K562 (cell line): Measurements from ENCODE around the gene NR3C2. TPM values are rescaled to one million over a fixed set of nuclear protein-coding genes. Genes with fewer than 3 reads are reported as not detected.

Experiments used
- ATAC-seq: fragments of 200-7000 bp; cut with Tn5 transposase; 3 replicates; pipeline ENCODE4 v1.9.1; 2020; ENCODE audit warnings: moderate library complexity
- BruUV-seq: library from RNA; stranded (reverse); fragments of 400-500 nt; replicated peaks from 2 replicates; lab custom pipeline; 2021; lab: Mats Ljungman, UMichigan
- CTCF ChIA-PET: fragments of 300-600 bp; formaldehyde crosslinking; extraction: SDS; loops from one replicate; lab custom pipeline; 2021; ENCODE audit warnings: low intra/inter-chr PET ratio; lab: Yijun Ruan, JAX
- POLR2A ChIA-PET: fragments of 300-600, 350-650 bp; sonication (Branson Sonifier 250); formaldehyde crosslinking; extraction: SDS; loops from one replicate; lab custom pipeline; 2021; ENCODE audit warnings: antibody characterized with exemption, inconsistent platforms; lab: Yijun Ruan, JAX
- DNase-seq, 4 experiments: peaks; one replicate each; pipeline versions ENCODE4 v3.0.0 to v3.0.0-alpha.2; 2011 to 2018; ENCODE audit warnings: low spot score in 3 of 4, mixed read lengths in 3 of 4; ENCODE audit errors: extremely low read depth in 1 of 4
- FAIRE-seq: peaks from 2 replicates; lab custom pipeline; 2011; peaks lifted over from hg19 to GRCh38; lab: Jason Lieb, UNC
- H2AFZ ChIP-seq: 2 replicates; pipeline ENCODE4 v1.6.0; 2011; ENCODE audit warnings: low read depth, low read length, control low read depth, inconsistent platforms
- H3K27ac ChIP-seq: fragments of 200-600 bp; 3 replicates; pipeline ENCODE4 v1.8.0; 2011; ENCODE audit warnings: low read depth, mild to moderate bottlenecking, control low read depth, inconsistent platforms, low read length, moderate library complexity, mixed read lengths; ENCODE audit errors: extremely low read depth
- H3K27me3 ChIP-seq, 2 experiments: fragments of 300-600 bp in 1 of 2; 2 replicates in 1 of 2; 3 replicates in 1 of 2; pipeline versions ENCODE4 v1.6.0 to v1.8.0; 2011; ENCODE audit warnings: inconsistent platforms in 2 of 2, low read length in 2 of 2, mild to moderate bottlenecking in 1 of 2, mixed read lengths in 1 of 2, moderate library complexity in 1 of 2; ENCODE audit not compliant: control insufficient read depth in 2 of 2, insufficient read depth in 2 of 2
- H3K36me3 ChIP-seq: fragments of 300-600 bp; 3 replicates; pipeline ENCODE4 v1.8.0; 2011; ENCODE audit warnings: mild to moderate bottlenecking, low read length, inconsistent platforms; ENCODE audit not compliant: control insufficient read depth, insufficient read depth
- H3K4me1 ChIP-seq, 2 experiments: fragments of 200-600 bp in 1 of 2; replicated peaks in 1 of 2; 2 replicates in 1 of 2; 3 replicates in 1 of 2; pipeline versions ENCODE4 v1.5.1 to v1.8.0; 2011; ENCODE audit warnings: inconsistent platforms in 2 of 2, low read length in 2 of 2, mild to moderate bottlenecking in 1 of 2, mixed read lengths in 1 of 2, moderate library complexity in 1 of 2; ENCODE audit not compliant: control insufficient read depth in 2 of 2, insufficient read depth in 2 of 2
- H3K4me2 ChIP-seq: 2 replicates; pipeline ENCODE4 v1.6.1; 2011; ENCODE audit warnings: low read length, control low read depth, inconsistent platforms, mixed read lengths; ENCODE audit not compliant: insufficient read depth
- H3K4me3 ChIP-seq: fragments of 200-600 bp; sonication (generic), shearing (Covaris generic); 2 replicates; pipeline ENCODE4 v1.5.1; 2016; ENCODE audit warnings: control low read depth, inconsistent platforms
- H3K79me2 ChIP-seq: fragments of 200-600 bp; 3 replicates; pipeline ENCODE4 v1.8.0; 2011; ENCODE audit warnings: low read length, inconsistent platforms; ENCODE audit not compliant: control insufficient read depth, insufficient read depth
- H3K9ac ChIP-seq, 2 experiments: 2 replicates each; pipeline versions ENCODE4 v1.6.0 to v1.6.1; 2011; ENCODE audit warnings: low read depth in 2 of 2, low read length in 2 of 2, control low read depth in 1 of 2, inconsistent platforms in 1 of 2, mild to moderate bottlenecking in 1 of 2, mixed read lengths in 1 of 2; ENCODE audit not compliant: insufficient read depth in 1 of 2
- H3K9me1 ChIP-seq: one replicate; pipeline ENCODE4 v1.6.0; 2011; ENCODE audit warnings: inconsistent platforms, mild to moderate bottlenecking, low read length, moderate library complexity; ENCODE audit not compliant: control insufficient read depth, insufficient read depth
- H3K9me3 ChIP-seq: replicated peaks from 2 replicates; pipeline ENCODE4 v1.5.1; 2011; ENCODE audit warnings: low read depth, low read length, inconsistent platforms; ENCODE audit not compliant: control insufficient read depth, insufficient read depth
- H4K20me1 ChIP-seq: replicated peaks from 2 replicates; pipeline ENCODE4 v1.6.1; 2011; ENCODE audit warnings: low read length, inconsistent platforms, mixed read lengths; ENCODE audit not compliant: control insufficient read depth, insufficient read depth
- ETV6 ChIP-seq, 3 experiments: fragments of 150-350 bp in 1 of 3; sonication (generic) in 1 of 3; formaldehyde crosslinking in 1 of 3; IDR thresholded peaks; 2 replicates each; pipeline versions ENCODE4 v1.6.1 to v1.8.0; 2014 to 2022; ENCODE audit warnings: borderline replicate concordance in 2 of 3, low read depth in 2 of 3, antibody characterized with exemption in 1 of 3, low read length in 1 of 3, mild to moderate bottlenecking in 1 of 3, missing genetic modification reagents in 1 of 3
- FOXJ3 ChIP-seq: sonication (generic); formaldehyde crosslinking; IDR thresholded peaks from 2 replicates; pipeline ENCODE4 v1.4.0; 2020; ENCODE audit warnings: mild to moderate bottlenecking, missing genetic modification reagents
- GATAD2B ChIP-seq: fragments of 450-650 bp; IDR thresholded peaks from 2 replicates; pipeline ENCODE4 v1.6.1; 2017; ENCODE audit warnings: mild to moderate bottlenecking, borderline replicate concordance
- HMG20A ChIP-seq: fragments of 450-650 bp; formaldehyde crosslinking; conservative IDR thresholded peaks from 2 replicates; pipeline ENCODE4 v1.4.0; 2020; ENCODE audit warnings: mild to moderate bottlenecking, mixed read lengths
- IFI16 ChIP-seq: fragments of 250-450 bp; sonication (Bioruptor Pico); IDR thresholded peaks from 2 replicates; pipeline ENCODE4 v2.1.2; 2022; ENCODE audit warnings: mild to moderate bottlenecking, inconsistent platforms
- NR2F6 ChIP-seq: fragments of 450-650 bp; formaldehyde crosslinking; IDR thresholded peaks from 2 replicates; pipeline ENCODE4 v1.4.0; 2020; ENCODE audit warnings: mild to moderate bottlenecking
- POLR2AphosphoS2 ChIP-seq: IDR thresholded peaks from 2 replicates; pipeline ENCODE4 v1.6.1; 2012; ENCODE audit warnings: low read length, improper control_type of control experiment
- YY1 ChIP-seq, 3 experiments: IDR thresholded peaks; 2 replicates each; pipeline ENCODE4 v1.6.1; 2011; ENCODE audit warnings: low read length in 2 of 3, mild to moderate bottlenecking in 2 of 3, moderate library complexity in 2 of 3, borderline replicate concordance in 1 of 3, control low read depth in 1 of 3, low read depth in 1 of 3; ENCODE audit not compliant: insufficient read depth in 3 of 3, insufficient replicate concordance in 2 of 3, control insufficient read depth in 1 of 3, insufficient read length in 1 of 3; ENCODE audit errors: extremely low read depth in 1 of 3
- ZNF121 ChIP-seq: sonication (generic); formaldehyde crosslinking; conservative IDR thresholded peaks from 2 replicates; pipeline ENCODE4 v1.8.0; 2022; ENCODE audit warnings: missing genetic modification reagents
- ZNF76 ChIP-seq: fragments of 250-450 bp; sonication (Bioruptor Pico); IDR thresholded peaks from 2 replicates; pipeline ENCODE4 v1.4.0; 2020; ENCODE audit warnings: mild to moderate bottlenecking, moderate library complexity, borderline replicate concordance
- ZNF79 ChIP-seq: fragments of 250-450 bp; sonication (Bioruptor Pico); IDR thresholded peaks from 2 replicates; pipeline ENCODE4 v1.4.0; 2020; ENCODE audit warnings: low read depth, mild to moderate bottlenecking, moderate library complexity
- ZSCAN32 ChIP-seq: fragments of 450-650 bp; formaldehyde crosslinking; IDR thresholded peaks from 2 replicates; pipeline ENCODE4 v1.4.0; 2020; ENCODE audit warnings: mild to moderate bottlenecking, moderate library complexity
- WGBS: fragments of 100-300 bp; shearing (Covaris generic); methylation state at CpG from one replicate; pipeline ENCODE4 v1.1.6; 2016; ENCODE audit warnings: low coverage, mixed read lengths; ENCODE audit not compliant: insufficient coverage; ENCODE audit errors: missing lambda C conversion rate; 5-methylcytosine and 5-hydroxymethylcytosine counted together
- in situ Hi-C: fragments of 300-500 bp; cut with MboI; formaldehyde crosslinking; loops from 4 replicates; pipeline ENCODE4 v1.15.0; 2018; ENCODE audit warnings: inconsistent platforms, mixed read lengths
- intact Hi-C: fragments of 100-400 bp; cut with micrococcal nuclease; formaldehyde crosslinking; loops from 2 replicates; pipeline ENCODE4 v1.14.2; 2022
- polyA plus RNA-seq, 8 experiments: library from polyadenylated mRNA; depleted of rRNA in 4 of 8; stranded (reverse) in 5 of 8; unstranded in 3 of 8; fragments of >200 nt; fragmentation: Nextera tagmentation in 2 of 8; fragmentation: Illumina TruSeq in 1 of 8; extraction: Ambion mirVana in 2 of 8; extraction: Trizol in 1 of 8; gene quantifications; 2 replicates each; pipeline versions ENCODE4 v1.2.1 to v1.2.3, GENCODE V29; 2011 to 2014; ENCODE audit warnings: inconsistent platforms in 1 of 8, missing spikeins in 1 of 8
- total RNA-seq, 7 experiments: library from RNA; depleted of rRNA in 6 of 7; stranded (reverse); fragments of >200 nt in 6 of 7; fragmentation: Illumina TruSeq in 2 of 7; extraction: Trizol in 2 of 7; gene quantifications; 2 replicates each; pipeline versions ENCODE4 v1.2.1 to v1.2.3, GENCODE V29; 2011 to 2021; ENCODE audit warnings: low replicate concordance in 1 of 7
- TF ChIP-seq, protein P1 (sequence below): fragments of 450-650 bp; IDR thresholded peaks from 2 replicates; pipeline ENCODE4 v1.6.1; 2018; ENCODE audit warnings: mild to moderate bottlenecking, low read depth; ENCODE audit not compliant: partially characterized antibody
- TF ChIP-seq, protein P2 (sequence below), 2 experiments: fragments of 450-650 bp; conservative IDR thresholded peaks; 2 replicates each; pipeline ENCODE4 v1.6.1; 2017; ENCODE audit warnings: mild to moderate bottlenecking in 2 of 2, moderate library complexity in 2 of 2
- TF ChIP-seq, protein P3 (sequence below), 2 experiments: IDR thresholded peaks; 2 replicates each; pipeline ENCODE4 v1.6.1; 2011; ENCODE audit warnings: borderline replicate concordance in 1 of 2, control low read depth in 1 of 2, low read depth in 1 of 2, low read length in 1 of 2, mild to moderate bottlenecking in 1 of 2, mixed read lengths in 1 of 2, moderate library complexity in 1 of 2; ENCODE audit not compliant: insufficient read depth in 1 of 2, insufficient read length in 1 of 2, poor library complexity in 1 of 2, severe bottlenecking in 1 of 2; ENCODE audit errors: extremely low read depth in 1 of 2
- TF ChIP-seq, protein P4 (sequence below): sonication (generic); formaldehyde crosslinking; IDR thresholded peaks from 2 replicates; pipeline ENCODE4 v1.9.0; 2022; ENCODE audit warnings: mild to moderate bottlenecking, missing genetic modification reagents

The NR3C2 gene
- total and polyA plus RNA-seq, 9 of the 15 experiments (the other 6 are each of a cell fraction or from before 2014, with no cell fraction given), result 0.01 to 0.28 (median 0.16) TPM; not detected in 2

DNA sequence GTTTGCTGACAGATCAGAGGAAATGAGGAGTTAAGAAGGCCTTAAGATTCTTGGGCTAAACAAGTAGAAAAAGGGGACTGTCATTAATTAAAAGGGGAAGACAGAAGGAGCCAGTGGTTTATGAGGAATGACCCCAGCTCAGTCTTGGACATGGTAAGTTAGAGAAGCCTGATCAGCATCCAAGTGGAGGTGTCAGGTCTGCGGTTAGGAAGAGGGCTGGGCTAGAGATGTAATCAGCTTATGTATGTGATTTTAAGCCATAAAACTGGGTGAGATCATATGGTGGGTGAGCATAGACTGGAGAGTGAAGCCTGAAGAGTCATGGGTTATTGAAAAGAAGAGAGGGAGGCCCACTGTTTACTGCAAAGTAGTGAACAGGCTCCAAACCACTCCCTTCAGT, 246.1 kb downstream of the NR3C2 start:
- Histone ChIP-seq H3K9me3 (no peaks in the 10 kb centered on the region), H4K20me1 (no peaks in the 10 kb centered on the region), H3K36me3 (no peaks in the 10 kb centered on the region), H3K9me1 (no peaks in the 10 kb centered on the region), H3K27me3 (no peaks in the 10 kb centered on the region), H3K9ac (no peak overlapping the region), H3K4me1 (no peaks in the 10 kb centered on the region), H3K4me2 (no peak overlapping the region), H3K79me2 (no peaks in the 10 kb centered on the region), H3K4me3 (no peak overlapping the region), H2AFZ (no peak overlapping the region), H3K27ac (no peak overlapping the region)
- DNase-seq (no peak), ATAC-seq (no peak), FAIRE-seq (no peak)
- ChIA-PET POLR2A (no interaction called here), CTCF (no interaction called here)
- no TSS peak for BruUV-seq
- in situ Hi-C loops, result no loop called here
- intact Hi-C loops, result no loop called here
- TF ChIP-seq, protein P1, sequence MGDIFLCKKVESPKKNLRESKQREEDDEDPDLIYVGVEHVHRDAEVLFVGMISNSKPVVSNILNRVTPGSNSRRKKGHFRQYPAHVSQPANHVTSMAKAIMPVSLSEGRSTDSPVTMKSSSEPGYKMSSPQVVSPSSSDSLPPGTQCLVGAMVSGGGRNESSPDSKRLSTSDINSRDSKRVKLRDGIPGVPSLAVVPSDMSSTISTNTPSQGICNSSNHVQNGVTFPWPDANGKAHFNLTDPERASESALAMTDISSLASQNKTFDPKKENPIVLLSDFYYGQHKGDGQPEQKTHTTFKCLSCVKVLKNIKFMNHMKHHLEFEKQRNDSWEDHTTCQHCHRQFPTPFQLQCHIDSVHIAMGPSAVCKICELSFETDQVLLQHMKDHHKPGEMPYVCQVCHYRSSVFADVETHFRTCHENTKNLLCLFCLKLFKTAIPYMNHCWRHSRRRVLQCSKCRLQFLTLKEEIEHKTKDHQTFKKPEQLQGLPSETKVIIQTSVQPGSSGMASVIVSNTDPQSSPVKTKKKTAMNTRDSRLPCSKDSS, result no peak
- TF ChIP-seq, protein P2, sequence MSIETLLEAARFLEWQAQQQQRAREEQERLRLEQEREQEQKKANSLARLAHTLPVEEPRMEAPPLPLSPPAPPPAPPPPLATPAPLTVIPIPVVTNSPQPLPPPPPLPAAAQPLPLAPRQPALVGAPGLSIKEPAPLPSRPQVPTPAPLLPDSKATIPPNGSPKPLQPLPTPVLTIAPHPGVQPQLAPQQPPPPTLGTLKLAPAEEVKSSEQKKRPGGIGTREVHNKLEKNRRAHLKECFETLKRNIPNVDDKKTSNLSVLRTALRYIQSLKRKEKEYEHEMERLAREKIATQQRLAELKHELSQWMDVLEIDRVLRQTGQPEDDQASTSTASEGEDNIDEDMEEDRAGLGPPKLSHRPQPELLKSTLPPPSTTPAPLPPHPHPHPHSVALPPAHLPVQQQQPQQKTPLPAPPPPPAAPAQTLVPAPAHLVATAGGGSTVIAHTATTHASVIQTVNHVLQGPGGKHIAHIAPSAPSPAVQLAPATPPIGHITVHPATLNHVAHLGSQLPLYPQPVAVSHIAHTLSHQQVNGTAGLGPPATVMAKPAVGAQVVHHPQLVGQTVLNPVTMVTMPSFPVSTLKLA (conservative IDR thresholded peaks at IDR 0.05), result no peak
- TF ChIP-seq NR2F6 (CRISPR knock-in tag) (no peak), ETV6 (IDR thresholded peaks at IDR 0.05; ENCODE audit: borderline replicate concordance in 1 of 2, low read depth in 2 of 2, low read length in 1 of 2) (no peak), ETV6 (CRISPR knock-in tag; IDR thresholded peaks at IDR 0.05; ENCODE audit: borderline replicate concordance) (no peak), HMG20A (no peak), ZNF79 (CRISPR knock-in tag) (no peak), ZSCAN32 (CRISPR knock-in tag) (no peak), ZNF121 (CRISPR knock-in tag) (no peak), ZNF76 (CRISPR knock-in tag) (no peak), IFI16 (CRISPR knock-in tag) (no peak), GATAD2B (no peak), POLR2AphosphoS2 (no peak), FOXJ3 (CRISPR knock-in tag) (no peak), YY1 (IDR thresholded peaks at IDR 0.05; ENCODE audit: borderline replicate concordance in 1 of 3, control insufficient read depth in 1 of 3, extremely low read depth in 1 of 3, insufficient read depth in 3 of 3, insufficient read length in 1 of 3, insufficient replicate concordance in 2 of 3, low read depth in 1 of 3, low read length in 2 of 3) (no peak)
- TF ChIP-seq, protein P3, sequence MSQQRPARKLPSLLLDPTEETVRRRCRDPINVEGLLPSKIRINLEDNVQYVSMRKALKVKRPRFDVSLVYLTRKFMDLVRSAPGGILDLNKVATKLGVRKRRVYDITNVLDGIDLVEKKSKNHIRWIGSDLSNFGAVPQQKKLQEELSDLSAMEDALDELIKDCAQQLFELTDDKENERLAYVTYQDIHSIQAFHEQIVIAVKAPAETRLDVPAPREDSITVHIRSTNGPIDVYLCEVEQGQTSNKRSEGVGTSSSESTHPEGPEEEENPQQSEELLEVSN (IDR thresholded peaks at IDR 0.05; ENCODE audit: borderline replicate concordance in 1 of 2, extremely low read depth in 1 of 2, insufficient read depth in 1 of 2, insufficient read length in 1 of 2, low read depth in 1 of 2, low read length in 1 of 2, poor library complexity in 1 of 2, severe bottlenecking in 1 of 2), result no peak
- TF ChIP-seq, protein P4, sequence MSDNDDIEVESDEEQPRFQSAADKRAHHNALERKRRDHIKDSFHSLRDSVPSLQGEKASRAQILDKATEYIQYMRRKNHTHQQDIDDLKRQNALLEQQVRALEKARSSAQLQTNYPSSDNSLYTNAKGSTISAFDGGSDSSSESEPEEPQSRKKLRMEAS (CRISPR knock-in tag), result no peak
- WGBS, result 0% methylated on average over 1 of the region's 1 CpG
